OCI-M1 (cell line): ENCODE results near the gene NRBF2.
A peak's percentile ranks its signal among the peaks of the same experiment; 100 is the strongest.
"Not testable (repeated sequence)": the region's sequence is repeated elsewhere in the genome, so short reads cannot be mapped to it uniquely, and the experiment has no call there.

Source experiments
- DNase-seq: peaks from one replicate; lab custom pipeline; 2025; lab: John Stamatoyannopoulos, UW

The NRBF2 gene

GRCh38 chr10:63133056-63133820 lies at the start of gene NRBF2:
TSS of gene NRBF2 (plus strand) at chr10:63133328. CDS start at chr10:63133471, 143 bp downstream.
- DNase-seq, result peak; percentile 99

GRCh38 chr10:63083406-63083805 lies 49.7 kb upstream of the NRBF2 start:
- not testable (repeated sequence) for DNase-seq

- peak; percentile 83 for DNase-seq
Measured at GRCh38 chr10:63083904-63084689, 49.0 kb upstream of the NRBF2 start.

GRCh38 chr10:63084690-63085382 lies 48.3 kb upstream of the NRBF2 start:
- DNase-seq, result no peak

GRCh38 chr10:63093227-63093626 lies 39.9 kb upstream of the NRBF2 start:
- DNase-seq, result no peak

GRCh38 chr10:63094405-63094804 lies 38.7 kb upstream of the NRBF2 start:
- no peak for DNase-seq

GRCh38 chr10:63094881-63095280 lies 38.2 kb upstream of the NRBF2 start:
- no peak for DNase-seq

GRCh38 chr10:63099734-63100133 lies 33.4 kb upstream of the NRBF2 start:
- DNase-seq, result no peak

- DNase-seq, result not testable (repeated sequence)
Measured at GRCh38 chr10:63101091-63101490, 32.0 kb upstream of the NRBF2 start.

GRCh38 chr10:63102279-63102883 lies 30.7 kb upstream of the NRBF2 start:
- DNase-seq, result peak; percentile 57

GRCh38 chr10:63103178-63103577 lies 29.9 kb upstream of the NRBF2 start:
- DNase-seq, result not testable (repeated sequence)

GRCh38 chr10:63103971-63104409 lies 29.1 kb upstream of the NRBF2 start:
- DNase-seq, result peak; percentile 23

- no peak for DNase-seq
Measured at GRCh38 chr10:63105225-63106110, 27.7 kb upstream of the NRBF2 start.

GRCh38 chr10:63106111-63106755 lies 26.9 kb upstream of the NRBF2 start:
- no peak for DNase-seq

GRCh38 chr10:63107943-63108437 lies 25.1 kb upstream of the NRBF2 start:
- DNase-seq, result peak; percentile 28

- peak; percentile 59 for DNase-seq
Measured at GRCh38 chr10:63110940-63111339, 22.2 kb upstream of the NRBF2 start.

GRCh38 chr10:63114031-63114814 lies 18.9 kb upstream of the NRBF2 start:
- peak; percentile 60 for DNase-seq

GRCh38 chr10:63115732-63116383 lies 17.3 kb upstream of the NRBF2 start:
- peak; percentile 40 for DNase-seq
